Adipocyte (in vitro differentiated cells): Measurements from ENCODE around the gene PDE4B.

Experiments
- DNase-seq: peaks from one replicate; pipeline ENCODE4 v3.0.0-alpha.2; 2015; ENCODE audit warnings: low read depth
- H3K27me3 ChIP-seq: replicated peaks from 2 replicates; pipeline ENCODE4 v1.7.0; 2013; ENCODE audit warnings: mild to moderate bottlenecking, low read length, moderate library complexity; ENCODE audit not compliant: control insufficient read depth, insufficient read depth
- H3K36me3 ChIP-seq: 2 replicates; pipeline ENCODE4 v1.7.0; 2013; ENCODE audit warnings: low read length, mild to moderate bottlenecking, moderate library complexity; ENCODE audit not compliant: control insufficient read depth, insufficient read depth, severe bottlenecking
- H3K4me1 ChIP-seq: 2 replicates; pipeline ENCODE4 v1.7.0; 2013; ENCODE audit warnings: mild to moderate bottlenecking, low read length, moderate library complexity; ENCODE audit not compliant: control insufficient read depth, insufficient read depth
- H3K4me3 ChIP-seq: 2 replicates; pipeline ENCODE4 v1.7.0; 2013; ENCODE audit warnings: mild to moderate bottlenecking, low read length, moderate library complexity
- H3K9ac ChIP-seq: 2 replicates; pipeline ENCODE4 v1.7.0; 2013; ENCODE audit warnings: mild to moderate bottlenecking, low read length, moderate library complexity
- H3K9me3 ChIP-seq: 2 replicates; pipeline ENCODE4 v1.7.0; 2013; ENCODE audit warnings: mild to moderate bottlenecking, low read length, moderate library complexity; ENCODE audit not compliant: control insufficient read depth

Gene PDE4B

GRCh38 chr1:65772607-65773006, 20.1 kb upstream of the PDE4B start:
- H3K9me3 ChIP-seq: peaks cover 3% of the 10 kb centered on the region
- H3K9ac ChIP-seq: no peak overlapping the region
- H3K4me1 ChIP-seq: no peaks in the 10 kb centered on the region
- H3K4me3 ChIP-seq: no peak overlapping the region
- no peaks in the 10 kb centered on the region for H3K36me3 ChIP-seq
- H3K27me3 ChIP-seq: no peaks in the 10 kb centered on the region
- no peak for DNase-seq

- H3K9ac ChIP-seq: no peak overlapping the region
- H3K36me3 ChIP-seq: no peaks in the 10 kb centered on the region
- DNase-seq: no peak
- no peak overlapping the region for H3K4me3 ChIP-seq
- H3K4me1 ChIP-seq: no peaks in the 10 kb centered on the region
- peaks cover 3% of the 10 kb centered on the region for H3K9me3 ChIP-seq
- no peaks in the 10 kb centered on the region for H3K27me3 ChIP-seq
Measured at GRCh38 chr1:65773391-65774123, 19.1 kb upstream of the PDE4B start.

GRCh38 chr1:65788762-65789161, 3.9 kb upstream of the PDE4B start:
- H3K9me3 ChIP-seq: peaks cover 7% of the 10 kb centered on the region
- H3K4me1 ChIP-seq: peaks cover 20% of the 10 kb centered on the region
- H3K9ac ChIP-seq: no peak overlapping the region
- no peaks in the 10 kb centered on the region for H3K36me3 ChIP-seq
- no peak overlapping the region for H3K4me3 ChIP-seq
- no peak for DNase-seq
- H3K27me3 ChIP-seq: no peaks in the 10 kb centered on the region

- H3K9me3 ChIP-seq: peaks cover 7% of the 10 kb centered on the region
- no peaks in the 10 kb centered on the region for H3K36me3 ChIP-seq
- no peak overlapping the region for H3K9ac ChIP-seq
- peak overlapping the region; percentile 81 for H3K4me3 ChIP-seq
- peak; percentile 75 for DNase-seq
- peaks cover 3% of the 10 kb centered on the region for H3K27me3 ChIP-seq
- peaks cover 21% of the 10 kb centered on the region for H3K4me1 ChIP-seq
Measured at GRCh38 chr1:65791396-65791795, 1.3 kb upstream of the PDE4B start.

- peak; percentile 44 for DNase-seq
- Histone ChIP-seq H3K9ac (peak overlapping the region; percentile 65), H3K36me3 (no peaks in the 10 kb centered on the region), H3K4me3 (peak overlapping the region; percentile 81), H3K4me1 (peaks cover 21% of the 10 kb centered on the region), H3K9me3 (peaks cover 7% of the 10 kb centered on the region), H3K27me3 (peaks cover 3% of the 10 kb centered on the region)
Measured at GRCh38 chr1:65791801-65792668, 660 bp upstream of the PDE4B start.

- H3K4me1 ChIP-seq: peaks cover 21% of the 10 kb centered on the region
- peak; percentile 35 for DNase-seq
- peaks cover 3% of the 10 kb centered on the region for H3K27me3 ChIP-seq
Measured at GRCh38 chr1:65793359-65793732, 651 bp downstream of the PDE4B start.

GRCh38 chr1:65795311-65795710, 2.6 kb downstream of the PDE4B start:
- H3K4me3 ChIP-seq: no peak overlapping the region

More at GRCh38 chr1:65793359-65793732, 651 bp downstream of the PDE4B start:
- Histone ChIP-seq H3K9me3 (peaks cover 7% of the 10 kb centered on the region), H3K36me3 (no peaks in the 10 kb centered on the region), H3K4me3 (peak overlapping the region; percentile 81), H3K9ac (peak overlapping the region; percentile 65)

GRCh38 chr1:65799601-65800000, 6.9 kb downstream of the PDE4B start:
- Histone ChIP-seq H3K4me1 (peaks cover 13% of the 10 kb centered on the region), H3K27me3 (peaks cover 2% of the 10 kb centered on the region), H3K9ac (no peak overlapping the region), H3K4me3 (no peak overlapping the region), H3K9me3 (no peaks in the 10 kb centered on the region), H3K36me3 (no peaks in the 10 kb centered on the region)
- DNase-seq: no peak

More at GRCh38 chr1:65795311-65795710, 2.6 kb downstream of the PDE4B start:
- no peaks in the 10 kb centered on the region for H3K36me3 ChIP-seq
- peaks cover 21% of the 10 kb centered on the region for H3K4me1 ChIP-seq
- H3K27me3 ChIP-seq: peaks cover 3% of the 10 kb centered on the region
- no peaks in the 10 kb centered on the region for H3K9me3 ChIP-seq
- no peak overlapping the region for H3K9ac ChIP-seq
- no peak for DNase-seq

- no peak for DNase-seq
Measured at GRCh38 chr1:65804584-65804983, 11.9 kb downstream of the PDE4B start.

GRCh38 chr1:65812065-65812464, 19.4 kb downstream of the PDE4B start:
- peak; percentile 83 for DNase-seq
- Histone ChIP-seq H3K9ac (peak overlapping the region; percentile 76), H3K36me3 (no peaks in the 10 kb centered on the region), H3K9me3 (no peaks in the 10 kb centered on the region), H3K4me1 (peaks cover 25% of the 10 kb centered on the region), H3K27me3 (no peaks in the 10 kb centered on the region), H3K4me3 (peak overlapping the region; percentile 73)

More at GRCh38 chr1:65804584-65804983, 11.9 kb downstream of the PDE4B start:
- no peaks in the 10 kb centered on the region for H3K27me3 ChIP-seq
- no peak overlapping the region for H3K9ac ChIP-seq
- peaks cover 13% of the 10 kb centered on the region for H3K4me1 ChIP-seq
- no peaks in the 10 kb centered on the region for H3K9me3 ChIP-seq
- H3K4me3 ChIP-seq: no peak overlapping the region
- H3K36me3 ChIP-seq: no peaks in the 10 kb centered on the region

GRCh38 chr1:65813956-65814355, 21.3 kb downstream of the PDE4B start:
- Histone ChIP-seq H3K4me3 (no peak overlapping the region), H3K9ac (no peak overlapping the region), H3K9me3 (no peaks in the 10 kb centered on the region), H3K36me3 (no peaks in the 10 kb centered on the region), H3K27me3 (no peaks in the 10 kb centered on the region), H3K4me1 (peaks cover 25% of the 10 kb centered on the region)
- peak; percentile 72 for DNase-seq
